Measurements from ENCODE around the gene C4orf50.

Gene C4orf50

DNA sequence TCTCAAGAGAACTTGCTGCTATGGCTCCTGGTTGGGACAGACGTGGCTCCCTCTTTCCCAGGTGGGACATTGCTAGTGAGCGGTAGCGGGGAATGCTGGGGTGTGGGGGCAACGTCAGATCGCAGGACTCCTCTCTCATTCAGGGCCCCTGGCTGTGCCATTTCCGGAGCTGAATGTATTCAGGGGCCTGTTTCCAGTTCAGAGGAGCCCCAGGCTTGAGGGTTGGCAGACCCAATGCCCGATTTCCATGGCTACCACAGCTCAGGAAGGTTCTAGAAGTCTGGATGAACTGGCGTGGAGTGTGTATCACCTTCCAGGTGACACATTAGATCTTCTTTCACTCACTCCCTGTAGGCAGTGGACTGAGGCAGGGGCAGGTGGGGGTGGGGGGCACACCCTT lies 99.2 kb downstream of the C4orf50 start:
- DNase-seq: no peak

DNA sequence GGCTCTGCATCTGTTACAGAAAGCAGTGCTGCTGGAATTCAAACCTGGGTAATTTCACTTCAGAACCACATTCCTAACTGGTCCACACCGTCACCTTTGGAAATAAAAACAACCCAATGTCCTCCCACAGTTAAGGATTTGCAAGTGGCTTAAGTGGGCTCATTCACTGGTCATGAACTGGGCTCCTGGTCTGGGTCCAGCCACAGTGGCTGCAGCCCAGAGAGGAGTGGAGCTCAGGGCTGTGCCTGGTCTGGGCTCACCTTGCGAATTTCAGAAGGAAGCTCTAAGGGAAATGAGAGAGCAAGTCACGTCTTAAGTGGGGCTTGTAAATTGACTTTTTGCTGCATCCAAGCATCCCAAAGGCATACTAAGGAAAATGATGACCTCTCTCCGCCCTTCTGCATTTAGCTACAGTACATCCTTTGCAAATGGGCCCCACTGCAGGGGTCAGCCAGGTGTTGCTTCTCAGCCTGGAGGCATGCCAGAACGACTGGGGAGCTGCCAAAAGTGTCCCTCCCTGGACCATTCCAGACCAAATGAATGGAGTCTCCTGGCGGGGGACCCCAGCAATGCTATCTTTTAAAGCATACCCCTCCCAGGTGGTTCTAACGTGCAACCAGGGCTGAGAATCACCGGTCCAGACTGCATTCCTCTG lies 99.8 kb downstream of the C4orf50 start:
- DNase-seq: no peak

DNA sequence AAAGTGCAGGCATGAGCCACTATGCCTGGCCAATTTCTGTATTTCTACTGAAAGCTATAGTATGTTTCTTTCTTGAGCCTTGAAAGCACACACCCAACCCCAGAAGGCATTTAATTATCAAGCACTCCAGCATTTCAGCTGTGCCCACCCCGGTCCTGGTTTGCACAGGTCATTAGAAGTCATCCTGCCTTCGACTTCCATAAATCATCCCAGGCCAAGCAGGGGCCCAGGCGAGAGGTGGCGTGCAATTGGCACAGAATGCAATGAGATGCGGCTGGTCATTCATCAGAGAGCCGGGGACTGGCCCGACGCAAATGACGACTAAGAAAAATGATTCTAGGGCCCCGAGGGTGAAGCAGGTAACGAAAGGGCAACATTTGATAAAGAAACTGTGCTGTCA lies 100.6 kb downstream of the C4orf50 start:
- DNase-seq: no peak

DNA sequence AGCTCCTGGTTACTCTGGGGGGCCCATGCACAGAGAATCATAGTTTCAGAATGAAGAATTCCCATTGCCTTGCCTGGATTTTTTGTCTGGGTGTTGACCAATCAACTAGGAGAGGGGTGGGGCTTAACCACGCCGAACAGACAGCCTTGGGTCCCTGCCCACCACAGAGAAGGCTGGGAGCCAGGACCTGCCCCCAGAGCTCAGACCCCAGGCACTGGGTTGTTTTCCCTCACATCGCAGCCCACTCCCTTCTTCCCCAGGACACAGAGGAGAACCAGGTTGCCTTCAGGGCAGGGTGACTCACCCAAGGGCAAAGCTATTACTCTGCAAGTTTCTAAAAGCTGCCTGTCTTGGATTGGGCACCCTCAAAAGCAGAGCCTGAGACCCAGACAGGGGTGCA lies 102.0 kb downstream of the C4orf50 start:
- no peak for DNase-seq

DNA sequence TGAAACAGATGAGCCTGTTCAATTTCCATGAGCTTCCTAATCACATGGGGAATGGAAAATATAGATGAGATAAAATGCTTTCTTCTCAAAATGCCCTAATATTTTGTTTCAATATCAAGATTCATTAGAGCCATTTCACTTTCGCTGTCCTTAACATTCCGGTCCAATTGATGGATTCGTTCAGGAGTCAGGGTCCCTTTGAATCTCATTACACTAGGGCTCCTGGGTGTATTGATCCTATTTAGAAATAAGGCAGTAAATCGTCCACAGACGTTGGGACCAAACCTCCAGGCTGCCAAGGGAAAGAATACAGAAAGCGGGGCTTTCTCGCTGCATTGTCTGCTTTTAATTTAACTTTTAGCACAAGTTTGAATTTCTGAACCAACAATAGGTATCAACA lies 104.8 kb downstream of the C4orf50 start:
- DNase-seq: no peak

DNA sequence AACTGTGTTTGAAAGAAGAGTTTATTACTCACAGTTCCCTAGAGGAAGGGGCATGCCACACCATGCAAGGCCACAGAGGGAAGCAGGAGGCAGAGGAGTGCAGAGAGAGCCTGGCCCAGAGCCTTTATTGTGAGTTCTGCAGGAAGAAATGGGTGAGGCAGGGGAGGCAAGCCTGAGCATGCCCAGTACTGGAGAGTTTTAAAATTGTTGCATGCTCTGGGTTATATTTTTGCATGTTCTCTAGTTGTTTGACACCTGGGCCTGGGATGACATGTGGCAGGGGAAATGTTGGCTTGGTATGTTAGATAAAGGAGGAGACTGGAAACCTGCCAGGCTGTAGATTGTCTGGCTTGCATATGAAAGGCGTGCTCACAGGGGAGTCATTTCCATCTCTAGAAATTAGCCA lies 105.6 kb downstream of the C4orf50 start:
- no peak for DNase-seq

DNA sequence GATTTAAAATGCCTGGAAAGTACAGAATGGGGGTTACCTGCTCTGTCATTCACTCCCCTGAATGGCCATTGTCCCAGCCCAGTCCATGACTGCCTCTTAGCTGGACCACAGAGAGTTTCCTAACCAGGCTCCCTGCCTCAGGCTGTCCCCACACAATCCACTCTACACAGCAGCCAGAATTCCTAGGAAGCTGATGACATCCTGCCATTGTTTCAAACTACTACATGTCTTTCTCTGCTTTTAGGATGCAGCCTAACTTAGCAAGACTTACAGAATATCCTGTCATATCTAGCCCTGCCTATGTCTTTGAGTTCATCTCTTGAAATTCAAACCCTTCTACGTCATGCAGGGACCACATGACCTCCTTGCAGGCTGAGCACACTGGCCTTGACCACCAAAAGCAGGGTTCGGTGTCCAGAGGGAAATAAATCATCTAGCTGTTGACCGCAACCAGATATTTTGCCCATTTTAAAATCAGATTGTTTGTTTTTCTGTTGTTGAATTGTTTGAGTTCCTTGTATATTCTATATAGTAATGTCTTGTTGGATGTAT lies 109.3 kb downstream of the C4orf50 start:
- no peak for DNase-seq

DNA sequence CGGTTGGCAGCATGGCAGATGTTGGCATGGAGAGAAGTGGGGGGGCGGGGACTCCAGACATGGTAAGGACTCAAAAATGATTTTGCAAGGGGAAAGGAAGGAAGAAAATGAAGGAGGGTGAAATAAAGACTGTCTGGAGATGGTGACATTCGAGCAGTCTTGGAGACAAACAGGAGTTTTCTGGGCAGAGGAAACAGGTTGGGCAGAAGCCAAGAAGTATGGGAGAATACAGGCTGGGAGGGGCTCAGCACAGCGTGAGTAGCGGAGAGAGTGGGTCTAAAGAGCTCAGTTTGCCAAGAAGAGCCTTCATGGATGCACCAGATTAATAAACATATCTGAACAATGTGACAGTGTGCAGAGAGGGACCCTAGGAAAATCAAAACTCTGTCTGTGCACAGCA lies 112.0 kb downstream of the C4orf50 start:
- DNase-seq: no peak

DNA sequence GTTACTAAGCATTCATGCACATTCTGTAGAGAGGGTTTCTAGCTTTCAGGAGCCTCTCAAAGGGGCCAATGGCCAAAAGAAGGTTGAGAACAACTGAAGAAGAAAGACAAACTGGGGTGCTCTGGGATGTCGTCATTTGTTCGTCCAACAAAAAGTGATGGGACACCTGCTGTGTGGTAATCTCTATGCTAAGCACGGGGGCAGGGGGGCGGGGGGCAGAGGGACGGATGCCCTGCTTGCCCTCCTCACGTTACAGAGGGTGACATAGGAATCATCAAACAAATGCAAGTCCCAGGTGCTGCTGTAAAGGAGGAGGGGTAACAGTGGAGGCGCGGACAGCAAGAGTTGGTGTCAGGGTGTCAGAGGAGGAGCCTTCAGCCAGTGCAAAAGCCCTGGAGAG lies 112.5 kb downstream of the C4orf50 start:
- no peak for DNase-seq

DNA sequence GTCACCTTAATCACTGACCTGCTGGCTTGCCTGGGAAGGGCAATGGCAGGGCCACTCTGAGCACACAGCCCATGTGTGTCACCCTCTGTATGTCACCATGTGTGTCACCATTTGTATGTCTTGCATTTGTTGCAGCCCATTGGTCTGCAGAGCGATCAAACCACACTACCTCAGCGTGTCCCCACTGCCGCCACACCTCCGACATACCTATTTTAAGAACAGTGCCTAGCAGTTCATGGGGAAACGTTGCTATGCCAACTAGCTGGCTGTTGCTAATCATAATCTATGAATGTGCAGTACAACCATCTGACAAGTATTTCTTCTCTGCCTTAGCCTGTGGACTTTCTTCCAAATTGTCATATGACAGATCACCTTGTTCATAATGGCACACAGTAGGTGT lies 117.4 kb downstream of the C4orf50 start:
- no peak for DNase-seq

DNA sequence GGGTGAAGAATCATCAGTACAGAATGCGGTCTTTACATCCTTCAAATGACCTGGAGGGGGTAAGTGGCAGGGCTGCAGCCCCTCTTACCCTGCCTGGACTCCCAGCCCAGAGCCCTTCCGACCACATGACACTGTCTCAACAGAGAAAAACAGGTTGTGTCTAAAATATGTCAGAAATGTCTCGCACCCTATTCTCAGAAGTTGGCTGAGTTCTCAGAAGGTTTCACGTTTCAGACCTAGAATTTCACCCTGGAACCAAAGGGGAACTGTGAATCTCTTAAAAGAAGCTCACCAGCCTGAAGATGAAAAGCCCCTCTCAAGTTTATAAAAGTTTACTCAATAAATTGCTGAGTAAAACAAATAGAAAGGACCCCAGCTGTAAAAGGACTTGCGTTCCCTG lies 118.3 kb downstream of the C4orf50 start:
- DNase-seq: no peak

DNA sequence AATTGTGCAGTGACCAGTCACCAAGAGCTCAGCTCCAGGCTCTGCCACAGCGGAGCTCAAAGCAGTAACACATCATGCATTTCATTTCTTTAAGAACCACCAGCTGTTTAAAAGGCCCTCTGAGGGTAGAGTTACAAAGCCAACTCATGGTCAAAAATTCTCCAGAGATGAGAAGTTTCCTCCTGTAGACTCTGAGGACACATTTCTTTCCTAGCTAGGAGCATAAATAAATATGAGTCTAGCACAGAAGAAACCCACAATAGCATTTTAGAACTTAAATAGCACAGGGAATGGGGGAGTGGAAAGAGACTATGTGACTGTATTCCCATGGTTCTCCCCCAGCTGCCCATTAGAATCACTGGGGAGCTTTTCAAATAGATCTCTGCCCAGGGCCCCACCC lies 118.8 kb downstream of the C4orf50 start:
- no peak for DNase-seq

DNA sequence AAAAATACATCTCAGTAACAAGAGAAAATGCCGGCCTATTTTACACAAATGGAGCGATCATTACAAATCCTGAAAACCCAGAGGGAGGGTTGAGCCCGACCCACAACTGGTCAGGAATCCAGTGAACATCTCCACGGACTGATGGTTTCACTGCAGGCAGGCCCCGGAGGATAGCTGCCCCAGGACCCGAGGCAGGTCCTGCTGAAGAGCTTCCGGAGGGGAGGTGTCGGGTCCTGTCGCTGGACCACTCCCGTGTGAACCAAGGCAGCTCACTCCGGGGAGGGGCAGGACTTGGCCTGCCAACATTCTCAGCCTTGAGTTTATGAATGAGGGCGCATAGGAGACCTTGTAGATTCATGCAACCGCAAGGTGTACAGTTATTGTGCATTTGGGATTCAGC lies 120.6 kb downstream of the C4orf50 start:
- DNase-seq: no peak

DNA sequence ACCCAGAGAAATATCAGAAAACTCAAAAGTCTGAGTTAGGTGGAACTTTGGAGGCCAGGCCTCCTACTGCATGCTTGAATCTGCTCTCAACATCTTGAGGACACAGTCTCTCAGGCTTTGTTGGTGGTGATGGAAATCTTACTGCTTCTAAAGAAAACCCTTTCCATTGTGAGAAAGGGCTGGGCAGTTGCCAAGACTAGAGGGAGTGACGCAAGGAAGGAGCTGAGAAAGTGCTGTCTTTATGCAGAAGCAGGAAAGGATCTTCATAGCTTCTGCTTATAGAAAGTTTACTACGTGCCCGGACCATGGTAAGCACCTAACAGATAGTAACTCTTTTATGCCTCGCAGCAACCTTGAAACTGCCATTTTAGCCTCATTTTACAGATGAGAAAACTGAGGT lies 122.9 kb downstream of the C4orf50 start:
- no peak for DNase-seq

DNA sequence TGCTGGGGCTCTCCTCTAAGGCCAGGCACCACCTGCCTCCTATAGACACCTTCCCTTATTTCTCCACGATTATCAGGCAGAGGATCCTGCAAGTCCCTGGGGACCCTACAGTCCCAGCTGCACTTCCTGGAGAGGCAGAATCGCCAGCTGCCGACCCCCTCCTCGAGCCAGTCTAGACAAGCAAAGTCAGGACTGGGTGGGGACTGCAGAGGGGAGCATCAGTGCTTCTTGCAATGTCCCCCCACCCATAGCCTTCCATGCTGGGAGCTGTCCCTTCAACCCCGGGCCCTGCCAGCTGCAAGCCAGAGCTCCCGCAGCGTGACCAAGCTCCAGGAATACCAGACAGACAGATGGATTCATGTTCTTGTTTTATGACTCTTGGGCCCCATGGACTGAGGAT lies 124.0 kb downstream of the C4orf50 start:
- no peak for DNase-seq

DNA sequence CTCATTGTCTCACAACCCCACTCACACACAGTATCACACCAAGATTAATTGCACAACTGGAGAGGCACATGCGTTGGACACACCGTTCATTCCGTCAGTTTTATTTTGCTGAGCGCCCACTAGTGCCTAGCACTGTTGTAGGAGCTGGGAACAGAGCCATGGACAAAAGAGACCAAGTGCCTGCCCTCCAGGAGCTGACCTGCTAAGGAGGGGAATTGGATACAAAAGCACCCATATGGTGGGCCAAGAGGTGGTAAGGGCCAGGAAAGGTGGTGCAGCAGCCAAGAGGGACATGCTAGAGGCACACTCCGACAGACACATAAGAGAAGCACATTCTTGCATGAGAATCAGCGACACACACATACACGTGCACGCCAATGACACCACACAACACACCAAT lies 124.6 kb downstream of the C4orf50 start:
- DNase-seq: no peak

DNA sequence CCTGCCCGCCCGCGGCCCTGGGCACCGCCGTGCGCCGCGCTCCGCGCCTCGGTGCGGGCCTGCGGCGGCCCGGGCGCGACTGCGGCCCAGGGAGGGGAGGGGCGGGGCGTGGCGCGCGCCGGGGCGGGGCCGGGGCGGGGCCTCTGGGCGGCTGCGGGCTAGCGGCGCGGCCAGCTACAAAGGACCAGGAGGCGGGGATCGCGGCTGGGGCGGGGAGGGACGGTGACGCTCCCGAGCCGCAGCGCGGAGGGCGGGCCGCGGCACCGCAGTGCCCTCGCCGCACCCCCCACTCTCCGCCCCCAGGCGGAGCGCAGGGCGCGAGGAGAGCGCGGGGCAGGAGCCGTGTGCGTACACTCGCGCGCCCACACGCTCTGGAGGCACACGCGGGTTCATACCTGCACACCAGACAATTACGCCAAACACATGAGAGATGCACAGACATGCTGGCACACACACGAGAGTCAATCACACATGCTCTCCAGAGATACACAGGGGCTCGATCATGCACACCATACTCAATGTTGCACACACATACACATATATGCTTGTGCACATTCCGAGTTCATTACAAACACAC lies 125.1 kb downstream of the C4orf50 start, which contains the start of gene CRMP1:
Gene CRMP1 (minus strand): TSS at position 83 of the 577 bp plus-strand sequence. CDS start 117 bp downstream, outside the sequence.
- no peak for DNase-seq

DNA sequence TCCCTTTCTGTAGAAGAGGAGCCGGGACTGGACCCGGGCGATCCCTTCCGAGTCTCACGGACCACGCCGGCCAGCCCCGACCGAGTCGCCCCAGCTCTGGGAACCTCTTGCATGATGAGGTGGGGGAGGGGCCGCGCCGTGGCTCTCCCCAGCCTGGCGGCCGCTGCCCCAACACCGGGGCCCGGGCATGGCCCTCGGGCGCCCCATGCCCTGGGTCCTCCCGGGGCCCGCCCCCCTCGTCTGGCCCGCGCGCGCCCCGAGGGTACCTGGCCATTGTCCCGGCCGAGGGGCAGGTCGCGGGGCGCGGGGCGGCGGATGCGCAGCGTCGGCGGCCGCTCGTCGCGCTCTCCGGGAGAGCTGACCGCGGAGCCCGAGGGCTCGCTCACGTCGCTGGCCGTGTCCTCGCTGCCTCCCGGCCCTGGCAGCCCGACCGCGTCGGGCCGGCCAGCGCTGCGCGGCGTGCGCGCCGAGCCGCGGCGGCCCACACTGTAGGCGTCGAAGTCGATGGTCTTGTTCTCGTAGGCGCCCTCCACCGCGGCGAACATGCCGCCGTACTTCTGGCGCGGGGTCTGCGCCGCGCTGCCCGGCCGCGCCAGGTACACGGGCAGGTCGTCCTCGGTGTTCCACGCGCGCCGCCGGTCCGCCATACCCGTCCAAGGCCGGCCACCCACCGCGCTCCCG lies 125.8 kb downstream of the C4orf50 start:
- peak; percentile 8 for DNase-seq

DNA sequence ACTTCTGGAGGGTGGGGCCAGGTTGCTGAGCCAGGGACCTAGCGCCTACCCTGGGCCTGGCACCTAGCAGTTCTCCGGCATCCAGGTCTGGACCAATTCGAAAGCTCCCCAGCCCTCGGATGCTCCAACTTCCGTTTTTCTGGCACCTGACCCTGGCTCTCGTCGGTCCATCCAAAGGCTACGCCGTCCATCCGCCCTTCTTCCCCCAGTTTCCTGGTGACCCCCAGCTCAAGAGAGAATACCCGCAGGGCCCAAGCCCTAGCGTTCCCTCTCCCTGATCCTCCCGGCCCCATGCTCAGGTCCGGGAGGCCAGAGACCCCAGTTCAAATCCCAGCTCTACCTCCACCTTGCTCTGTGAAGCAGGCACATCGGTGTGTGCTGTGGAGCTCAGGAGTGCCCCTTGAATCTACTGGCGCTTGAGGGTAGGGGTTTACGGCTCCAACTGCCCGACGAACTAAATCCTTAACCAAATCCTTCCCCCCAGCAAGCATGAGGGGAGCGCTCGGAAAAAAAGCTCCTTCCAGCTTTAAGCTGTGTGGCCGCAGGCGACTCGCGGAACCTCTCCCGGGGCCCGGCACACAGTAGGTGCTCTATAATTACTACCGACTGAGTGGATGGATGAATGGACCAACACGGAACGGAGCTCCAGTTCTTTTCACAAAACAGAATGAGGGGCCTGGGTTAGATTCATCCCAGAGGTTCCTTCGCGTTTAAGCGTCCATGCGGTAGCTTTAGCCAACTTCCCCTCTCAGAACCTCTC lies 126.5 kb downstream of the C4orf50 start:
- peak; percentile 15 for DNase-seq

DNA sequence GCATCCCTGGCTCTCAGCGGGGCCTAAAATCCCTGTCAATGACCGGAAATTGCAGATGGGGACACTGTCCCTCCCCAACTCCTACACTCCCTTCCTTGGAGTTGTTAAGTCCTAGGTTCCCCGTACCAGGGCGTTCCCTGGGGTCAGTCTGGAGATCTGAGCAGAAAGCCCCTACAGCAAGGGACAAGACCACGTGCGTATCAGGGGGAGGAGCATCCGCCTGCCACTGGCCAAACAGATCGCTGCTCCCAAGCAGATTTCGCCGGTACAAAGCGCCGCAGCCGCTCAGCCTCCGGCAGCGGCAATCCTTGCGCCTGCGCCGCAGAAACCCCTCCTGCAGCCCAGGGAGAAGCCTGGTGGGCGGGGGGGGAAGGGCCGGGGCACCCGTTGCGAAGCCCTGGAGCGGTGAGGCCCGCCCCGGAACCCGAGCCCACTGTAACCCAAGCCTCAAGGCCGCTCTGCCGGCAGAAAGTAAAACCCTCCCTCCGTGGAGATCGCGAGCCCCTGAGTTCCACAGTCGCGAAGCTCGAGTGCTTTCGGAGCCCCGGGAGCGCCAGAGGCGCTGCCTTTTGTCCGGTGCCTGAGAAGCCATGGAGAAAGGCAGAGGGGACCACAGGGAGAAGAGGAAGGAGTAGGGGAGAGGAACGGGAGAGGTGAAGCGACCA lies 128.0 kb downstream of the C4orf50 start:
- peak; percentile 56 for DNase-seq

DNA sequence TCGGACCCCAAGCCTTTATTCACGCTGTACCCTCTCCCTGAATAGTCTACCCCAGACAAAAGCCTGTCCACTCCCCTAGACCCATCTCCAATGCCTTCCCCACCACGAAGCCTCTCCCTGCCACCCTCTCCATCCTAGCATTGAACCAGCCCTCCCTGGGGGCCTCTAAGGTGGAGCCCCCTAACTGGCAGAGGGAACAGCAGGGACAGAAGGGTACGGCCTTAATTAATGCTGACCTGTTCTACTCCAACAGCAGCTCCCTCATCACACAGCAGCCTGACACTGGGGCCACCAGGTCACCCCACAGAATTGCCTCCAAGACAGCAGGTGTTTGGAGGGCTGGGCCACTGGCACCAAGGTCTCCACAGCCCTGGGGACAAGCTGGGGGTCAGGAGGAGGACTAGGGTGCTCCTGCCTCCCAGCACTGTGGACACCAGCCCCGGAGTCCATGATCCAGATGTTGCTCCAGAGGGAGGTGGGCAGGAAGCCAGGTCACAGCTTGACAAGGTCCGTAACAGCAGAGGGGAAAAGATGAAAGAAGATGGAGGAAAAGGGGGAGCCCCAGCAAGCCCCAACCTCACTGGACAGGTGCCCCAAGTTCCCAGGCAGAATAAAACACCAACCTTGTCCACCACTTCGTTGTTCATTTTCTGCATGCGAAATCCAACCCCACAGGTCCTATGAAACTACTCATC lies 129.1 kb downstream of the C4orf50 start:
- no peak for DNase-seq
